Mesenchymal stem cell (in vitro differentiated cells and primary cell): ENCODE measurements around the gene CYB561D1.

Experiments used
- DNase-seq: peaks from one replicate; pipeline ENCODE4 v3.0.0-alpha.2; 2013
- H2AFZ ChIP-seq: one replicate; pipeline ENCODE4 v1.6.1; 2013; ENCODE audit warnings: low read depth, mild to moderate bottlenecking, control low read depth, inconsistent platforms, low read length, moderate library complexity
- H2AK5ac ChIP-seq: 2 replicates; pipeline ENCODE4 v1.6.1; 2013; ENCODE audit warnings: low read length, moderate library complexity, mild to moderate bottlenecking, inconsistent platforms; ENCODE audit not compliant: severe bottlenecking
- H2BK120ac ChIP-seq: one replicate; pipeline ENCODE4 v1.6.1; 2013; ENCODE audit warnings: low read depth, mild to moderate bottlenecking, inconsistent platforms, low read length, moderate library complexity
- H2BK12ac ChIP-seq, 2 experiments: one replicate each; pipeline ENCODE4 v1.6.1; 2013; ENCODE audit warnings: inconsistent platforms in 2 of 2, low read length in 2 of 2, mild to moderate bottlenecking in 2 of 2, moderate library complexity in 2 of 2, control low read depth in 1 of 2
- H2BK15ac ChIP-seq: one replicate; pipeline ENCODE4 v1.6.1; 2013; ENCODE audit warnings: mild to moderate bottlenecking, low read depth, inconsistent platforms; ENCODE audit not compliant: poor library complexity, severe bottlenecking
- H2BK5ac ChIP-seq: 2 replicates; pipeline ENCODE4 v1.6.1; 2013; ENCODE audit warnings: low read depth, mild to moderate bottlenecking, low read length, control low read depth, inconsistent platforms; ENCODE audit not compliant: poor library complexity, severe bottlenecking
- H3K14ac ChIP-seq, 2 experiments: one replicate each; pipeline ENCODE4 v1.6.1; 2013; ENCODE audit warnings: inconsistent platforms in 2 of 2, low read length in 2 of 2, control low read depth in 1 of 2, mild to moderate bottlenecking in 1 of 2, moderate library complexity in 1 of 2
- H3K18ac ChIP-seq, 2 experiments: one replicate each; pipeline ENCODE4 v1.6.1; 2013; ENCODE audit warnings: inconsistent platforms in 2 of 2, low read length in 2 of 2, control low read depth in 1 of 2, low read depth in 1 of 2, mild to moderate bottlenecking in 1 of 2
- H3K23ac ChIP-seq, 2 experiments: one replicate each; pipeline ENCODE4 v1.6.1; 2013; ENCODE audit warnings: inconsistent platforms in 2 of 2, low read length in 2 of 2, mild to moderate bottlenecking in 2 of 2, moderate library complexity in 2 of 2, control low read depth in 1 of 2
- H3K27ac ChIP-seq: 2 replicates; pipeline ENCODE4 v1.5.1; 2013; ENCODE audit warnings: mild to moderate bottlenecking, moderate library complexity, low read length, control low read depth, inconsistent platforms; ENCODE audit not compliant: poor library complexity, severe bottlenecking
- H3K27me3 ChIP-seq, 2 experiments: 2 replicates each; pipeline versions ENCODE4 v1.6.1 to v1.7.0; 2013; ENCODE audit warnings: low read length in 2 of 2, mild to moderate bottlenecking in 2 of 2, moderate library complexity in 2 of 2, control low read depth in 1 of 2, inconsistent platforms in 1 of 2; ENCODE audit not compliant: control insufficient read depth in 1 of 2, insufficient read depth in 1 of 2
- H3K36me3 ChIP-seq, 2 experiments: 2 replicates each; pipeline versions ENCODE4 v1.6.1 to v1.7.0; 2013; ENCODE audit warnings: low read length in 2 of 2, control low read depth in 1 of 2, inconsistent platforms in 1 of 2, low read depth in 1 of 2, mild to moderate bottlenecking in 1 of 2; ENCODE audit not compliant: insufficient read depth in 2 of 2, control insufficient read depth in 1 of 2
- H3K4ac ChIP-seq, 2 experiments: one replicate each; pipeline ENCODE4 v1.6.1; 2013; ENCODE audit warnings: inconsistent platforms in 2 of 2, low read length in 2 of 2, mild to moderate bottlenecking in 2 of 2, moderate library complexity in 2 of 2, control low read depth in 1 of 2, low read depth in 1 of 2
- H3K4me1 ChIP-seq: 2 replicates; pipeline ENCODE4 v1.6.1; 2013; ENCODE audit warnings: low read depth, low read length, control low read depth; ENCODE audit not compliant: control insufficient read depth, insufficient read depth
- H3K4me2 ChIP-seq: 2 replicates; pipeline ENCODE4 v1.6.1; 2013; ENCODE audit warnings: low read length, mild to moderate bottlenecking, inconsistent platforms; ENCODE audit not compliant: poor library complexity, severe bottlenecking
- H3K4me3 ChIP-seq, 2 experiments: 2 replicates each; pipeline versions ENCODE4 v1.5.1 to v1.7.0; 2013; ENCODE audit warnings: low read length in 2 of 2, mild to moderate bottlenecking in 2 of 2, control low read depth in 1 of 2, low read depth in 1 of 2; ENCODE audit not compliant: insufficient read depth in 1 of 2
- H3K79me1 ChIP-seq: replicated peaks from 2 replicates; pipeline ENCODE4 v1.6.1; 2013; ENCODE audit warnings: mild to moderate bottlenecking, control low read depth, low read length, inconsistent platforms; ENCODE audit not compliant: poor library complexity, severe bottlenecking
- H3K9ac ChIP-seq: 2 replicates; pipeline ENCODE4 v1.7.0; 2013; ENCODE audit warnings: mild to moderate bottlenecking, low read length, moderate library complexity
- H3K9me3 ChIP-seq: 2 replicates; pipeline ENCODE4 v1.7.0; 2013; ENCODE audit warnings: mild to moderate bottlenecking, low read length; ENCODE audit not compliant: control insufficient read depth
- H4K8ac ChIP-seq: one replicate; pipeline ENCODE4 v1.6.1; 2013; ENCODE audit warnings: inconsistent platforms, mild to moderate bottlenecking, low read length, moderate library complexity
- H4K91ac ChIP-seq: one replicate; pipeline ENCODE4 v1.6.1; 2013; ENCODE audit warnings: mild to moderate bottlenecking, low read length, inconsistent platforms
- WGBS: methylation state at CpG from one replicate; pipeline ENCODE4 v1.1.7; 2013; ENCODE audit warnings: mixed read lengths; 5-methylcytosine and 5-hydroxymethylcytosine counted together

The CYB561D1 gene

GRCh38 chr1:109488201-109488600, 5.7 kb upstream of the CYB561D1 start:
- no peak overlapping the region for H2BK15ac ChIP-seq
- no peak overlapping the region for H3K4me2 ChIP-seq
- H2AK5ac ChIP-seq = no peak overlapping the region
- H4K91ac ChIP-seq = no peak overlapping the region
- H2BK120ac ChIP-seq = no peak overlapping the region
- no peak overlapping the region for H3K4me3 ChIP-seq
- H3K14ac ChIP-seq = no peak overlapping the region
- no peak overlapping the region for H2BK12ac ChIP-seq
- H3K4ac ChIP-seq = no peak overlapping the region
- no peaks in the 10 kb centered on the region for H3K9me3 ChIP-seq
- H3K9ac ChIP-seq = no peak overlapping the region
- DNase-seq = no peak
- no peak overlapping the region for H2AFZ ChIP-seq
- no peak overlapping the region for H4K8ac ChIP-seq
- H3K18ac ChIP-seq = no peak overlapping the region
- peaks cover 17% of the 10 kb centered on the region for H3K4me1 ChIP-seq
- H3K79me1 ChIP-seq = peaks cover 15% of the 10 kb centered on the region
- no peaks in the 10 kb centered on the region for H3K27me3 ChIP-seq
- WGBS = 81% methylated on average over 5 of the region's 5 CpGs
- H3K36me3 ChIP-seq = peaks cover 57 to 61% of the 10 kb centered on the region in 2 experiments
- H3K23ac ChIP-seq = no peak overlapping the region
- H3K27ac ChIP-seq = no peak overlapping the region
- no peak overlapping the region for H2BK5ac ChIP-seq

GRCh38 chr1:109488696-109489095, 5.2 kb upstream of the CYB561D1 start:
- no peak overlapping the region for H2BK120ac ChIP-seq
- H3K9me3 ChIP-seq = no peaks in the 10 kb centered on the region
- no peak overlapping the region for H2BK5ac ChIP-seq
- H3K4me1 ChIP-seq = peaks cover 14% of the 10 kb centered on the region
- no peak overlapping the region for H2AFZ ChIP-seq
- no peak overlapping the region for H4K91ac ChIP-seq
- H3K4ac ChIP-seq = no peak overlapping the region
- no peak overlapping the region for H3K4me2 ChIP-seq
- H3K23ac ChIP-seq = no peak overlapping the region
- no peak overlapping the region for H2BK15ac ChIP-seq
- H3K9ac ChIP-seq = no peak overlapping the region
- H2AK5ac ChIP-seq = no peak overlapping the region
- H3K4me3 ChIP-seq = no peak overlapping the region
- no peak overlapping the region for H3K27ac ChIP-seq
- no peak overlapping the region for H2BK12ac ChIP-seq
- 93% methylated on average over 12 of the region's 12 CpGs for WGBS
- no peak overlapping the region for H3K14ac ChIP-seq
- H4K8ac ChIP-seq = no peak overlapping the region
- DNase-seq = no peak
- H3K27me3 ChIP-seq = no peaks in the 10 kb centered on the region
- H3K79me1 ChIP-seq = peaks cover 15% of the 10 kb centered on the region
- H3K36me3 ChIP-seq = peaks cover 57 to 61% of the 10 kb centered on the region in 2 experiments
- no peak overlapping the region for H3K18ac ChIP-seq

- Histone ChIP-seq H3K23ac (no peak overlapping the region), H2AFZ (no peak overlapping the region), H2BK12ac (peak overlapping the region in 1 of 2 experiments; percentile 18), H3K27me3 (no peaks in the 10 kb centered on the region), H3K36me3 (peaks cover 57 to 61% of the 10 kb centered on the region in 2 experiments), H4K91ac (peak overlapping the region; percentile 41), H3K9me3 (no peaks in the 10 kb centered on the region), H3K18ac (no peak overlapping the region), H3K27ac (no peak overlapping the region), H2AK5ac (no peak overlapping the region), H3K4ac (no peak overlapping the region), H2BK15ac (no peak overlapping the region), H4K8ac (no peak overlapping the region), H3K4me3 (no peak overlapping the region), H3K4me1 (peaks cover 9% of the 10 kb centered on the region), H2BK120ac (no peak overlapping the region), H3K79me1 (peaks cover 13% of the 10 kb centered on the region), H3K4me2 (no peak overlapping the region), H3K9ac (no peak overlapping the region), H2BK5ac (no peak overlapping the region), H3K14ac (no peak overlapping the region)
- DNase-seq = peak; percentile 73
- 88% methylated on average over 9 of the region's 11 CpGs for WGBS
These were observed 3.6 kb upstream of the CYB561D1 start for GRCh38 chr1:109490029-109490933.

- Histone ChIP-seq H3K4me2 (no peak overlapping the region), H3K79me1 (peaks cover 14% of the 10 kb centered on the region), H3K14ac (no peak overlapping the region), H2BK12ac (no peak overlapping the region), H4K91ac (peak overlapping the region; percentile 64), H3K4me3 (no peak overlapping the region), H2BK15ac (no peak overlapping the region), H3K9ac (no peak overlapping the region), H4K8ac (peak overlapping the region; percentile 48), H3K27ac (no peak overlapping the region), H3K36me3 (peaks cover 60 to 62% of the 10 kb centered on the region in 2 experiments), H2AK5ac (no peak overlapping the region), H2BK5ac (no peak overlapping the region), H3K4ac (peak overlapping the region; percentile 4 to 6), H3K23ac (no peak overlapping the region), H2AFZ (no peak overlapping the region), H3K27me3 (no peaks in the 10 kb centered on the region), H3K18ac (no peak overlapping the region), H3K4me1 (peaks cover 12% of the 10 kb centered on the region), H2BK120ac (no peak overlapping the region), H3K9me3 (no peaks in the 10 kb centered on the region)
- 96% methylated on average over 11 of the region's 11 CpGs for WGBS
- no peak for DNase-seq
These were observed 3.0 kb upstream of the CYB561D1 start for GRCh38 chr1:109490934-109491302.
